HepG2 (cell line): Measurements from ENCODE around the gene MOBP. TPM values are rescaled to one million over a fixed set of nuclear protein-coding genes. Genes with fewer than 3 reads are reported as not detected.

ENCODE experiments used
- ATAC-seq: fragments of 200-7000 bp; cut with Tn5 transposase; 3 replicates; pipeline ENCODE4 v1.9.1; 2020; ENCODE audit warnings: mild to moderate bottlenecking, moderate library complexity
- BruUV-seq: library from RNA; stranded (reverse); fragments of 400-500 nt; replicated peaks from 2 replicates; lab custom pipeline; 2021; lab: Mats Ljungman, UMichigan
- CTCF ChIA-PET: fragments of 300-600 bp; formaldehyde crosslinking; extraction: SDS; loops from one replicate; lab custom pipeline; 2021; ENCODE audit warnings: low total read pairs, inconsistent platforms, low intra/inter-chr PET ratio; lab: Yijun Ruan, JAX
- POLR2A ChIA-PET: fragments of 350-600 bp; sonication (Branson Sonifier 250); formaldehyde crosslinking; loops from one replicate; lab custom pipeline; 2020; ENCODE audit warnings: antibody characterized with exemption, inconsistent platforms; lab: Yijun Ruan, JAX
- DNase-seq: peaks from one replicate; pipeline ENCODE4 v3.0.0-alpha.2; 2015; ENCODE audit warnings: low spot score
- FAIRE-seq: peaks from 3 replicates; lab custom pipeline; 2011; peaks lifted over from hg19 to GRCh38; lab: Jason Lieb, UNC
- H2AFZ ChIP-seq: one replicate; pipeline ENCODE4 v1.6.1; 2011; ENCODE audit warnings: low read length, inconsistent platforms
- H3K27ac ChIP-seq: fragments of 300-600 bp; 3 replicates; pipeline ENCODE4 v1.8.0; 2011; ENCODE audit warnings: mixed run types, mild to moderate bottlenecking, mixed read lengths, low read length, inconsistent platforms; ENCODE audit not compliant: insufficient read depth; ENCODE audit errors: extremely low read length
- H3K27me3 ChIP-seq, 2 experiments: fragments of 200-600 bp in 1 of 2; 2 replicates in 1 of 2; 3 replicates in 1 of 2; pipeline versions ENCODE4 v1.6.0 to v1.8.0; 2011; ENCODE audit warnings: low read length in 2 of 2, mild to moderate bottlenecking in 2 of 2, moderate library complexity in 2 of 2, inconsistent platforms in 1 of 2; ENCODE audit not compliant: insufficient read depth in 2 of 2, control insufficient read depth in 1 of 2
- H3K36me3 ChIP-seq, 2 experiments: fragments of 200-600 bp in 1 of 2; replicated peaks in 1 of 2; 2 replicates in 1 of 2; 3 replicates in 1 of 2; pipeline versions ENCODE4 v1.5.1 to v1.8.0; 2011; ENCODE audit warnings: low read length in 2 of 2, inconsistent platforms in 1 of 2; ENCODE audit not compliant: insufficient read depth in 2 of 2, control insufficient read depth in 1 of 2
- H3K4me1 ChIP-seq: 2 replicates; pipeline ENCODE4 v1.5.1; 2012; ENCODE audit warnings: low read length, inconsistent platforms; ENCODE audit not compliant: insufficient read depth
- H3K4me2 ChIP-seq: 2 replicates; pipeline ENCODE4 v1.6.0; 2011; ENCODE audit warnings: low read depth, low read length, inconsistent platforms
- H3K4me3 ChIP-seq, 3 experiments: fragments of 200-600 bp in 1 of 3; sonication (generic), shearing (Covaris generic) in 1 of 3; replicated peaks in 1 of 3; 2 replicates each; pipeline ENCODE4 v1.5.1; 2011 to 2016; ENCODE audit warnings: low read length in 3 of 3, inconsistent platforms in 2 of 3, low read depth in 2 of 3, mild to moderate bottlenecking in 2 of 3, control low read depth in 1 of 3, mixed read lengths in 1 of 3; ENCODE audit not compliant: insufficient read depth in 1 of 3
- H3K79me2 ChIP-seq: one replicate; pipeline ENCODE4 v1.6.1; 2011; ENCODE audit warnings: low read length, inconsistent platforms; ENCODE audit not compliant: insufficient read depth
- H3K9ac ChIP-seq: 2 replicates; pipeline ENCODE4 v1.6.0; 2011; ENCODE audit warnings: mild to moderate bottlenecking, low read depth, low read length, inconsistent platforms; ENCODE audit not compliant: insufficient read depth
- H3K9me3 ChIP-seq: 2 replicates; pipeline ENCODE4 v1.5.1; 2012; ENCODE audit warnings: mild to moderate bottlenecking, low read length
- H4K20me1 ChIP-seq: 2 replicates; pipeline ENCODE4 v1.6.0; 2011; ENCODE audit warnings: inconsistent platforms, mild to moderate bottlenecking, low read length, moderate library complexity; ENCODE audit not compliant: insufficient read depth
- ETV6 ChIP-seq: sonication (generic); formaldehyde crosslinking; conservative IDR thresholded peaks from 2 replicates; pipeline ENCODE4 v1.4.0; 2020; ENCODE audit warnings: missing genetic modification reagents
- GATA4 ChIP-seq: sonication (generic); IDR thresholded peaks from 2 replicates; pipeline ENCODE4 v1.6.1; 2016; ENCODE audit warnings: antibody characterized with exemption, low read depth, borderline replicate concordance
- KLF6 ChIP-seq: IDR thresholded peaks from 2 replicates; pipeline ENCODE4 v1.8.0; 2016; ENCODE audit warnings: missing biosample characterization, missing genetic modification reagents
- NONO ChIP-seq, 2 experiments: fragments of 450-650 bp in 1 of 2; sonication (generic) in 1 of 2; formaldehyde crosslinking in 1 of 2; IDR thresholded peaks in 1 of 2; conservative IDR thresholded peaks in 1 of 2; 2 replicates each; pipeline versions ENCODE4 v1.6.1 to v1.8.0; 2017 to 2022; ENCODE audit warnings: mild to moderate bottlenecking in 1 of 2, missing genetic modification reagents in 1 of 2, moderate library complexity in 1 of 2
- NRL ChIP-seq: sonication (generic); formaldehyde crosslinking; IDR thresholded peaks from 2 replicates; pipeline ENCODE4 v1.5.0; 2020; ENCODE audit warnings: missing genetic modification reagents, mild to moderate bottlenecking, moderate library complexity, borderline replicate concordance
- POLR2AphosphoS5 ChIP-seq: IDR thresholded peaks from 2 replicates; pipeline ENCODE4 v1.6.1; 2012; ENCODE audit warnings: low read depth, low read length
- ZBTB1 ChIP-seq: sonication (generic); formaldehyde crosslinking; IDR thresholded peaks from 2 replicates; pipeline ENCODE4 v1.4.0; 2020; ENCODE audit warnings: missing genetic modification reagents, borderline replicate concordance
- ZBTB49 ChIP-seq: sonication (generic); formaldehyde crosslinking; IDR thresholded peaks from 2 replicates; pipeline ENCODE4 v1.4.0; 2020; ENCODE audit warnings: missing genetic modification reagents, borderline replicate concordance
- ZNF230 ChIP-seq: sonication (generic); formaldehyde crosslinking; IDR thresholded peaks from 2 replicates; pipeline ENCODE4 v1.4.0; 2020; ENCODE audit warnings: mild to moderate bottlenecking, missing genetic modification reagents
- WGBS: methylation state at CpG from one replicate; pipeline ENCODE4 v1.1.6; 2017; ENCODE audit warnings: low lambda C conversion rate; 5-methylcytosine and 5-hydroxymethylcytosine counted together
- in situ Hi-C: cut with HindIII; loops from 2 replicates; pipeline ENCODE4 v1.10.0; 2017; ENCODE audit warnings: low pct_unique_long_range_greater_than_20kb; ENCODE audit not compliant: extremely low pct_ligation_motif_present
- intact Hi-C: fragments of 100-400 bp; cut with micrococcal nuclease; formaldehyde crosslinking; loops from one replicate; pipeline ENCODE4 v1.10.0; 2022; ENCODE audit not compliant: unreplicated experiment
- polyA plus RNA-seq, 8 experiments: library from polyadenylated mRNA; depleted of rRNA in 3 of 8; stranded (reverse) in 7 of 8; unstranded in 1 of 8; fragments of >200 nt; fragmentation: Illumina TruSeq in 4 of 8; extraction: Trizol in 4 of 8; gene quantifications; 2 replicates each; pipeline versions ENCODE4 v1.2.1 to v1.2.3, GENCODE V29; 2011 to 2016; ENCODE audit warnings: low read depth in 4 of 8, missing spikeins in 1 of 8, mixed read lengths in 1 of 8; ENCODE audit not compliant: insufficient read depth in 1 of 8
- total RNA-seq, 5 experiments: library from RNA; depleted of rRNA; stranded (reverse); fragments of >200 nt; fragmentation: Illumina TruSeq; extraction: Trizol; gene quantifications; 2 replicates each; pipeline ENCODE4 v1.2.3, GENCODE V29; 2016; ENCODE audit warnings: low read depth in 1 of 5

MOBP gene
- total and polyA plus RNA-seq, 2 of the 13 experiments (the other 11 are each of a cell fraction or from before 2014, with no cell fraction given), result not detected

GRCh38 chr3:39446444-39446843, 21.0 kb upstream of the MOBP start:
- no peak for ATAC-seq
- H3K9ac ChIP-seq, result no peak overlapping the region
- TF ChIP-seq NRL (CRISPR knock-in tag), result no peak
- TF ChIP-seq GATA4, result no peak
- no peak for TF ChIP-seq ETV6 (CRISPR knock-in tag)
- TF ChIP-seq ZBTB1, result no peak
- TF ChIP-seq POLR2AphosphoS5, result no peak
- TF ChIP-seq KLF6 (CRISPR knock-in tag), result no peak
- TF ChIP-seq ZBTB49 (CRISPR knock-in tag), result no peak
- TF ChIP-seq NONO (IDR thresholded peaks at IDR 0.05), result no peak
- TF ChIP-seq NONO (CRISPR knock-in tag; conservative IDR thresholded peaks at IDR 0.05), result no peak
- TF ChIP-seq ZNF230, result no peak
- ChIA-PET CTCF (no interaction called here), POLR2A (no interaction called here)
- no peaks in the 10 kb centered on the region for H3K36me3 ChIP-seq
- intact Hi-C loops, result loop anchor here (5.0 kb wide), 1 partner anchor 546 kb away; no protein-coding TSS in a partner anchor
- WGBS, result 0% methylated on average over 2 of the region's 2 CpGs
- H3K4me2 ChIP-seq, result no peak overlapping the region
- no peak for DNase-seq
- FAIRE-seq, result no peak
- in situ Hi-C loops, result loop anchor here (5.0 kb wide), 1 partner anchor 56 kb away; no protein-coding TSS in a partner anchor
- H3K79me2 ChIP-seq, result no peaks in the 10 kb centered on the region
- no peaks in the 10 kb centered on the region for H3K4me1 ChIP-seq
- no peak overlapping the region for H2AFZ ChIP-seq
- no peaks in the 10 kb centered on the region for H4K20me1 ChIP-seq
- no peak overlapping the region for H3K27ac ChIP-seq
- no peaks in the 10 kb centered on the region; a peak in 2 of 5 replicates for H3K27me3 ChIP-seq
- no peaks in the 10 kb centered on the region for H3K9me3 ChIP-seq
- H3K4me3 ChIP-seq, result no peak overlapping the region
- BruUV-seq, result no TSS peak
